ENCODE results near the gene OR2T27.

GRCh38 chr1:248670003-248670402 is 14.7 kb upstream of the OR2T27 start:
- TF ChIP-seq CTCF (IDR thresholded peaks at IDR 0.05) (no peak), POLR2A (IDR thresholded peaks at IDR 0.05) (no peak)
